Stimulated activated CD8-positive, alpha-beta memory T cell treated with anti-CD3 and anti-CD28 coated beads, Interleukin-2, amount 100 ng/mL, for 1 hour (primary cell): ENCODE measurements around the gene NUDCD2.
"Not testable (repeated sequence)": the region's sequence is repeated elsewhere in the genome, so short reads cannot be mapped to it uniquely, and the experiment has no call there.

Experiments
- DNase-seq, 2 donors: peaks; one replicate each; pipeline ENCODE4 v3.0.0-alpha.2; 2020; ENCODE audit warnings: low read depth in 2 of 2

NUDCD2 gene

DNA sequence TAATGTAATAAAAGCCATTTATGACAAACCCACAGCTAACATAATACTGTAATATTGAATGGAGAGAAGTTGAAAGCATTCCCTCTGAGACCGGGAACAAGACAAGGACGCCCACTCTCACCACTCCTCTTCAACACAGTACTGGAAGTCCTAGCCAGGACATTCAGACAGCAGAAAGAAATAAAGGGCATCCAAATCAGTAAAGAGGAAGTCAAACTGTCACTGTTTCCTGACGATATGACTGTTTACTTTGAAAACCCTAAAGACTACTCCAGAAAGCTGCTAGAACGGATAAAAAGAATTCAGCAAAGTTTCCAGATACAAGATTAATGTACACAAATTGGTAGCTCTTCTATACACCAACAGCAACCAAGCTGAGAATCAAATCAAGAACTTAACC lies 33.8 kb downstream of the NUDCD2 start:
- DNase-seq, result not testable (repeated sequence)

GRCh38 chr5:163424836-163425235 lies 35.1 kb downstream of the NUDCD2 start:
- no peak for DNase-seq

DNA sequence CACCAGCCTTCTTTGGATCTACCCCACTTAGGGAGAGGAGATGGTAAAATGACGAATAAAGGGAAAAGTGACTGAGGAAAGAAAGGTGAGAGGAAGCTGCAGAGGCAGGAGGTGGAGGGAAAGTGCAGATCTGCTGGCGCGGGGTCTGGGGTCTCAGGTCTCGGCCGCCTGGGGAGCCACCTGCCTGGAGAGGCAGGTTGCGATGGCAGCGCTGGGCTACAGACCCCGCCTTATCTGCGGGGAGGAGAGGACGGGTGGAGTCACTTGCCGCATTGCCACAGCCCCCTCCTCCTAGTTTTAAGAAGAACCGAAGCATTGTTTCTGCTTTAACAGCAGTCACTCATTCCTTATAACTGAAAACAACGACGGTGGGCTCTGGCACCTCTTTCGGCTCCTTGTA lies 44.2 kb downstream of the NUDCD2 start:
- not testable (repeated sequence) for DNase-seq

GRCh38 chr5:163410505-163410904 lies 49.4 kb downstream of the NUDCD2 start:
- no peak for DNase-seq

GRCh38 chr5:163409384-163409783 lies 50.5 kb downstream of the NUDCD2 start:
- DNase-seq, result no peak

DNA sequence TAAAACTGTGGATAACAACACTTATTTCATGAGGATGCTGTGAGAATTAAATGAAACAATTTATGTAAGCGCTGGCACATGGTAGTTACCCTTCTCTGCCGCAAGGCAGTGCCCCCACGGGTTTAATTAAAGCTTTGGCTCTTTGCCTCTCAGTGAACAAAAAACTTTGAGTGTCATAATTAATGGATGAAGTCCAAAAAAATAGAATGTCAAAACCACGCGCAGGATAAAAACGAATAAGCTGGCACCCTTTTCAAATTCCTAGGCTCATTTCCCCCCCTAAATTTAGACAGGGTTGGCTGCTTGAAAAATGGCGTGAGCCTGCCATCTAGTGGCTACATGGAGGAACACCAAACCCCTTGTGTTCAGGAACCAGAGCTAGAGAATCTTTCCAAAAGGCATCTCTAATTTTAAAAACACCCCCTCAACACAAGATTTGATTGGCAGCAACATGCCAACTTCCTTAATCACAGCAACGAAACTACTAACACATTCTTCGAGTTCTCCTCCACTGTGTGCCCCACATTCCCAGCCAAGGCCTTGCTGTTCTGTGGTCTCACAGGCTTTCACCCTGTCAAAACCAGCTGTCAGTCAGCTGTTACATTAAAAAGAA lies 51.5 kb downstream of the NUDCD2 start:
- peak; percentile 5 to 30 for DNase-seq

DNA sequence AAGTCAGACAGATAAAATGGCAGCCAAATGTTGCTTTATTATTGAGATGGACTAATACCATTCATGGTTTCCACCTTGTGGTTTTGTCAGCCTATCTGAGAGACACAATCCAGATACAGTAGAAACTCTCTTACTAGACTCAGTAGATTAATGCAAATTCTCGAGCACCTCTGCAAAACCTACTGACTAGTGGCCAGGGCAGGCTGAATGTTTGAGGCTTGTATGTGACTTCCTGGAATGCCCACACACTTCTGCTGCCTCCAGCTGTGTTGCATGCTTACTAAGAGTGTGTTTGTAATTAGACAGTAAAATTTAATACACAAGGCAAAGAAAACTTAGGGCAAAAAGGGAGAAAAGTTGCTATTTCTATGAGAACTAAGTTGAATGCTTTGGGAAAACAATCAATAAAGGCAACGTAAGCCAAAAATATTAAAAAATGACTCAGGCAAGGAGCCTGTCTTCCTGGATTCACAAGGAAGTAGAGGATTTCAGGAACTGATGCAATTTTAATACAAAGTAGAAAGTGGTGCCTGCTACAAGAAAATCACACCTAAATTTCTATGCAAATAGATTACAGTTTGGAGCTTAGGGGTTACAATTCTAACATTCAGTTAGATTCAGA lies 52.8 kb downstream of the NUDCD2 start:
- DNase-seq, result no peak

DNA sequence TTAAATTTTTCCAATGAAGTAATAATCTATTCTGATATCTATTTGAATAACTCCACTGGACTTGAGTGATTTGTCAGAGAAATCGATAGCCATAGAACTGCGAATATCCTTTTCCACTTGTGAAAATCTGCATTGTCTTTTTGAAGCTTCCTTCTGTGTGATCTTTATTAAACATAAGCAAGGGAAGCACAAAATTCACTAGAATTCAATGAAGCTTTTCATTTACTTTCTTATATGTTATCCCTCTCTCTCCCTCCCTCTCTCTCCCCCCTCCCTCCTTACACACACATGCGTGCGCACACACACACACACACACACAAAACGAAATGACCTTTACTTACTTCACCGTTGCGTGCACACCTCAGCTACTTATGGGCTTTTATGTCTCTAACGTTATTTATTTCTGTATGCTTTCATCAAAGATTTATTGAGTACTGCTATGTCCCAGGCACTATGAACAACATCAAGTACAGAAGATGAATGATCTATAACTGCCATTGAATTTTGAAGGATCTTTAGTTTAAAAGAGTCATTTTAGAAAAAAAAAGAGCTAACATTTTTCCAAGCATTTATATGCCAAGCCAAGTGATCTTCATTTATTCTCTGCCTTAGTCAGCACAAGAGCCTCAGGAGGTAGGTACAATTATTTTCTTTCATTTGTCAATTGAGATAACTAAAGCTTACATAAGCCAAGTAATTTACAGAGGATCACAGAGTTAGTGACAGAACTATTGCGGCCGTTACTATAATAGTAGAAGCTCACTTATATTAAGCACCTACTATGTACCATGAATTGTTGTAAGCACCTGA lies 55.3 kb downstream of the NUDCD2 start:
- DNase-seq, result no peak

GRCh38 chr5:163402007-163402406 lies 57.9 kb downstream of the NUDCD2 start:
- no peak for DNase-seq

- no peak for DNase-seq
These were observed 58.6 kb downstream of the NUDCD2 start for GRCh38 chr5:163401271-163401670.

GRCh38 chr5:163399923-163400322 lies 60.0 kb downstream of the NUDCD2 start:
- DNase-seq, result no peak

- no peak for DNase-seq
These were observed 62.5 kb downstream of the NUDCD2 start for GRCh38 chr5:163397354-163397753.

GRCh38 chr5:163396818-163397340 lies 63.0 kb downstream of the NUDCD2 start:
- not testable (repeated sequence) for DNase-seq
